GM23338 (cell line): ENCODE data around the gene ZEB2. TPM values are rescaled to one million over a fixed set of nuclear protein-coding genes. Genes with fewer than 3 reads are reported as not detected.
A peak's percentile ranks its signal among the peaks of the same experiment; 100 is the strongest.

Experiments
- ATAC-seq: fragments of 200-7000 bp; cut with Tn5 transposase; 3 replicates; pipeline ENCODE4 v1.9.1; 2020
- DNase-seq: peaks from one replicate; pipeline ENCODE4 v3.0.0-alpha.2; 2015; ENCODE audit warnings: low spot score
- H2AFZ ChIP-seq: fragments of 200-600 bp; sonication (generic); 2 replicates; pipeline ENCODE4 v1.8.0; 2016; ENCODE audit warnings: antibody characterized with exemption, mild to moderate bottlenecking, moderate library complexity
- H3F3A ChIP-seq: fragments of 200-600 bp; sonication (generic); replicated peaks from 2 replicates; pipeline ENCODE4 v1.8.0; 2017; ENCODE audit warnings: antibody characterized with exemption, mixed run types, low read depth
- H3K27ac ChIP-seq: fragments of 200-600 bp; sonication (generic); 2 replicates; pipeline ENCODE4 v1.6.1; 2016; ENCODE audit warnings: low read depth
- H3K27me3 ChIP-seq: fragments of 200-600 bp; sonication (generic); 2 replicates; pipeline ENCODE4 v1.8.0; 2016; ENCODE audit warnings: mild to moderate bottlenecking, mixed run types, moderate library complexity; ENCODE audit not compliant: insufficient read depth
- H3K36me3 ChIP-seq: fragments of 200-600 bp; sonication (generic); 2 replicates; pipeline ENCODE4 v1.8.0; 2016; ENCODE audit warnings: mild to moderate bottlenecking; ENCODE audit not compliant: insufficient read depth
- H3K4me1 ChIP-seq: fragments of 200-600 bp; sonication (generic); 2 replicates; pipeline ENCODE4 v1.8.0; 2016; ENCODE audit warnings: mild to moderate bottlenecking, moderate library complexity; ENCODE audit not compliant: insufficient read depth
- H3K4me2 ChIP-seq: fragments of 200-600 bp; sonication (generic); 2 replicates; pipeline ENCODE4 v1.7.1; 2017; ENCODE audit warnings: mixed run types
- H3K4me3 ChIP-seq: fragments of 200-600 bp; sonication (generic); 2 replicates; pipeline ENCODE4 v1.6.1; 2016; ENCODE audit warnings: mixed run types
- H3K79me2 ChIP-seq: fragments of 200-600 bp; sonication (generic); replicated peaks from 2 replicates; pipeline ENCODE4 v1.8.0; 2017; ENCODE audit warnings: mild to moderate bottlenecking; ENCODE audit not compliant: insufficient read depth
- H3K9me2 ChIP-seq: fragments of 200-600 bp; sonication (generic); 2 replicates; pipeline ENCODE4 v1.8.0; 2017; ENCODE audit not compliant: insufficient read depth
- H4K20me1 ChIP-seq: fragments of 200-600 bp; sonication (generic); replicated peaks from 2 replicates; pipeline ENCODE4 v1.8.0; 2017; ENCODE audit warnings: mild to moderate bottlenecking; ENCODE audit not compliant: insufficient read depth
- H3K27ac Mint-ChIP-seq: 2 replicates; pipeline ENCODE4 v1.8.0; 2020; ENCODE audit warnings: inconsistent platforms, mild to moderate bottlenecking, moderate library complexity, mixed read lengths
- H3K27me3 Mint-ChIP-seq: 3 replicates; pipeline ENCODE4 v1.8.0; 2022; ENCODE audit warnings: low read depth, mild to moderate bottlenecking, moderate library complexity, mixed read lengths, inconsistent platforms; ENCODE audit not compliant: insufficient read depth, poor library complexity
- H3K36me3 Mint-ChIP-seq: 3 replicates; pipeline ENCODE4 v1.8.0; 2021; ENCODE audit warnings: low read depth, mild to moderate bottlenecking, inconsistent platforms, moderate library complexity, mixed read lengths
- H3K4me1 Mint-ChIP-seq: 3 replicates; pipeline ENCODE4 v1.8.0; 2020; ENCODE audit warnings: mild to moderate bottlenecking, inconsistent platforms, mixed read lengths
- H3K4me3 Mint-ChIP-seq: 3 replicates; pipeline ENCODE4 v1.8.0; 2021; ENCODE audit warnings: moderate library complexity, mild to moderate bottlenecking, inconsistent platforms, mixed read lengths
- H3K9me3 Mint-ChIP-seq: 3 replicates; pipeline ENCODE4 v1.8.0; 2020; ENCODE audit warnings: moderate library complexity, mild to moderate bottlenecking, inconsistent platforms, mixed read lengths
- CTCF ChIP-seq, 2 experiments: fragments of 200-600 bp in 1 of 2; sonication (generic) in 1 of 2; conservative IDR thresholded peaks; 2 replicates each; pipeline versions ENCODE4 v1.5.1 to v1.6.1; 2016 to 2017; ENCODE audit warnings: antibody characterized with exemption in 2 of 2, low read depth in 2 of 2, mild to moderate bottlenecking in 2 of 2, moderate library complexity in 1 of 2
- ETS1 ChIP-seq: IDR thresholded peaks from 2 replicates; pipeline ENCODE4 v1.6.1; 2016; ENCODE audit warnings: antibody characterized with exemption
- EZH2phosphoT487 ChIP-seq: fragments of 200-600 bp; sonication (generic); IDR thresholded peaks from one replicate; pipeline ENCODE4 v1.8.1; 2018; ENCODE audit warnings: antibody characterized with exemption; ENCODE audit not compliant: unreplicated experiment
- JUNB ChIP-seq: IDR thresholded peaks from one replicate; pipeline ENCODE4 v1.6.1; 2016; ENCODE audit warnings: antibody characterized with exemption; ENCODE audit not compliant: unreplicated experiment
- NANOG ChIP-seq: IDR thresholded peaks from 2 replicates; pipeline ENCODE4 v1.6.1; 2016; ENCODE audit warnings: antibody characterized with exemption, borderline replicate concordance
- POLR2AphosphoS5 ChIP-seq: IDR thresholded peaks from 2 replicates; pipeline ENCODE4 v1.6.1; 2016; ENCODE audit warnings: antibody characterized with exemption, low read depth
- REST ChIP-seq: IDR thresholded peaks from one replicate; pipeline ENCODE4 v1.6.1; 2018; ENCODE audit warnings: antibody characterized with exemption; ENCODE audit not compliant: unreplicated experiment
- STAT1 ChIP-seq: IDR thresholded peaks from one replicate; pipeline ENCODE4 v1.6.1; 2016; ENCODE audit warnings: antibody characterized with exemption; ENCODE audit not compliant: unreplicated experiment
- ZNF114 ChIP-seq: fragments of 250-450 bp; sonication (Bioruptor Pico); IDR thresholded peaks from 2 replicates; pipeline ENCODE4 v1.5.0; 2020; ENCODE audit warnings: mild to moderate bottlenecking, moderate library complexity
- ZNF331 ChIP-seq: fragments of 250-450 bp; sonication (Bioruptor Pico); IDR thresholded peaks from 2 replicates; pipeline ENCODE4 v1.5.0; 2020; ENCODE audit warnings: low read depth, mild to moderate bottlenecking, moderate library complexity
- polyA plus RNA-seq: library from polyadenylated mRNA; unstranded; fragments of >200 nt; fragmentation: Nextera tagmentation; extraction: Ambion mirVana; gene quantifications from 2 replicates; pipeline ENCODE4 v1.2.1, GENCODE V29; 2016
- total RNA-seq: library from RNA; depleted of rRNA; stranded (reverse); fragments of >200 nt; shearing (Covaris generic); gene quantifications from 2 replicates; pipeline ENCODE4 v1.2.3, GENCODE V29; 2014

ZEB2 gene
- total and polyA plus RNA-seq, 2 experiments from 2014 or later: 0.45 TPM; not detected in 1

- no peak for TF ChIP-seq REST
- TF ChIP-seq EZH2phosphoT487: no peak
- TF ChIP-seq ETS1: no peak
- no peak for TF ChIP-seq JUNB
- no peak for TF ChIP-seq STAT1
- no peak for TF ChIP-seq CTCF (conservative IDR thresholded peaks at IDR 0.05; ENCODE audit: low read depth in 2 of 2)
- no peak for TF ChIP-seq POLR2AphosphoS5
- no peak for TF ChIP-seq ZNF114 (CRISPR knock-in tag)
- TF ChIP-seq ZNF331: no peak
- TF ChIP-seq NANOG: no peak
Measured at GRCh38 chr2:144351687-144352086, 168.2 kb downstream of the ZEB2 start (continued).

- Mint-ChIP-seq H3K36me3 (no peaks in the 10 kb centered on the region; the same call in 2 of the 3 replicates), H3K4me1 (peaks cover 48% of the 10 kb centered on the region), H3K27me3 (peaks cover 2% of the 10 kb centered on the region), H3K9me3 (no peaks in the 10 kb centered on the region), H3K27ac (no peak overlapping the region; the same call in 1 of the 2 replicates), H3K4me3 (no peak overlapping the region)
- H3K4me1 ChIP-seq: peaks cover 29% of the 10 kb centered on the region
- H3K9me2 ChIP-seq: no peaks in the 10 kb centered on the region
- no peak overlapping the region for H2AFZ ChIP-seq
- H3K4me3 ChIP-seq: no peak overlapping the region
- H3F3A ChIP-seq: no peaks in the 10 kb centered on the region
- no peaks in the 10 kb centered on the region for H3K27me3 ChIP-seq
- 0 out of 2 replicates have a peak overlapping the region, but pooled peaks have one; percentile 10 for H3K4me2 ChIP-seq
- no peaks in the 10 kb centered on the region for H3K79me2 ChIP-seq
- H3K27ac ChIP-seq: no peak overlapping the region
- ATAC-seq: peak; percentile 76
- peak; percentile 75 for DNase-seq
- no peaks in the 10 kb centered on the region for H3K36me3 ChIP-seq
- H4K20me1 ChIP-seq: no peaks in the 10 kb centered on the region
- TF ChIP-seq EZH2phosphoT487 (no peak), STAT1 (no peak), POLR2AphosphoS5 (no peak), REST (no peak)
Measured at GRCh38 chr2:144350151-144350802, 169.6 kb downstream of the ZEB2 start.
